ENCODE results near the gene ALG6.

The ALG6 gene

DNA sequence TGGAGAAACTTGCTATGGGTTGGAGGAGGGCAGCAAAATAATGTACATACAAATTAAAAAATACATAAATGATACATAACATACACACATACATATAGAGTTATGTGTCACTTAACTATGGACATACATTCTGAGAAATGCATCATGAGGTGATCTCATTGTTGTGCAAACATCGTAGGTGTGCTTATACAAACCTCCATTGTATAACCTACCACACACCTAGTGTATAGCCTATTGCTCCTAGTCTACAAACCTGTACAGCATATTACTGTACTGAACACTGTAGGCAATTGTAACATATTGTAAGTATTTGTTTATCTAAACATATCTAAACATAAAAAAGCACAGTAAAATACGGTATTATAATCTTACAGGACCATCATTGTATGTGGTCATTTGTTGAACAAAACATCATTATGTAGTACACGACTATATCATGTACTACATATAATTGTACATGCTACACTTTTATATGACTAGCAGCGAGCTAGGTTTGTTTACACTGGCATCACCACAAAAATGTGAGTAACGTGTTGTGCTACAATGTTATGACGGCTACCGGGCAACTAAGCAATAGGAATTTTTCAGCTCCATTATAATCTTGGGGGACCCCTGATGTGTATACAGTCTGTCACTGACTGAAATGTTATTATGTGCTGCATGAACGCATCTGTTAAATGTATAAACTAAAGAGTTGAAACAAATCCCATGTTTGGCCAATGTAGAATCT, 120.1 kb downstream of the ALG6 start:
- ChIA-PET POLR2A (ENCODE audit: low non-redundant PET) (no interaction called here), CTCF (no interaction called here)
- no peak overlapping the region for H3K27ac ChIP-seq
- no peak for DNase-seq (ENCODE audit: low spot score)
- TF ChIP-seq, protein P1, sequence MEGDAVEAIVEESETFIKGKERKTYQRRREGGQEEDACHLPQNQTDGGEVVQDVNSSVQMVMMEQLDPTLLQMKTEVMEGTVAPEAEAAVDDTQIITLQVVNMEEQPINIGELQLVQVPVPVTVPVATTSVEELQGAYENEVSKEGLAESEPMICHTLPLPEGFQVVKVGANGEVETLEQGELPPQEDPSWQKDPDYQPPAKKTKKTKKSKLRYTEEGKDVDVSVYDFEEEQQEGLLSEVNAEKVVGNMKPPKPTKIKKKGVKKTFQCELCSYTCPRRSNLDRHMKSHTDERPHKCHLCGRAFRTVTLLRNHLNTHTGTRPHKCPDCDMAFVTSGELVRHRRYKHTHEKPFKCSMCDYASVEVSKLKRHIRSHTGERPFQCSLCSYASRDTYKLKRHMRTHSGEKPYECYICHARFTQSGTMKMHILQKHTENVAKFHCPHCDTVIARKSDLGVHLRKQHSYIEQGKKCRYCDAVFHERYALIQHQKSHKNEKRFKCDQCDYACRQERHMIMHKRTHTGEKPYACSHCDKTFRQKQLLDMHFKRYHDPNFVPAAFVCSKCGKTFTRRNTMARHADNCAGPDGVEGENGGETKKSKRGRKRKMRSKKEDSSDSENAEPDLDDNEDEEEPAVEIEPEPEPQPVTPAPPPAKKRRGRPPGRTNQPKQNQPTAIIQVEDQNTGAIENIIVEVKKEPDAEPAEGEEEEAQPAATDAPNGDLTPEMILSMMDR (conservative IDR thresholded peaks at IDR 0.05; ENCODE audit: low read depth) = no peak
